Panc1 (cell line): ENCODE results near the gene SIGLEC5. TPM values are rescaled to one million over a fixed set of nuclear protein-coding genes. Genes with fewer than 3 reads are reported as not detected.

ENCODE experiments used
- ATAC-seq: fragments of 200-7000 bp; cut with Tn5 transposase; 2 replicates; pipeline ENCODE4 v1.9.1; 2020; ENCODE audit warnings: mild to moderate bottlenecking, moderate library complexity
- BruUV-seq: library from RNA; stranded (reverse); fragments of 400-500 nt; replicated peaks from 2 replicates; lab custom pipeline; 2021; lab: Mats Ljungman, UMichigan
- CTCF ChIA-PET: fragments of 300-600 bp; sonication (Branson Sonifier 250); formaldehyde crosslinking; loops from one replicate; lab custom pipeline; 2022; ENCODE audit warnings: antibody characterized with exemption; lab: Charles Lee
- POLR2A ChIA-PET: fragments of 300-600 bp; sonication (Branson Sonifier 250); formaldehyde crosslinking; loops from one replicate; lab custom pipeline; 2022; ENCODE audit warnings: antibody characterized with exemption; lab: Charles Lee
- DNase-seq: peaks from one replicate; pipeline ENCODE4 v3.0.0-alpha.2; 2010; ENCODE audit warnings: low read depth, low spot score
- H3K27ac ChIP-seq: 2 replicates; pipeline ENCODE4 v1.5.1; 2011; ENCODE audit warnings: mild to moderate bottlenecking, low read length, inconsistent platforms
- H3K27me3 ChIP-seq: fragments of 200-500 bp; sonication (Bioruptor generic); 2 replicates; pipeline ENCODE4 v1.6.0; 2014; ENCODE audit warnings: low read length, inconsistent platforms; ENCODE audit not compliant: control insufficient read depth, insufficient read depth
- H3K36me3 ChIP-seq: fragments of 200-500 bp; sonication (Bioruptor generic); 2 replicates; pipeline ENCODE4 v1.5.1; 2014; ENCODE audit warnings: inconsistent platforms, mild to moderate bottlenecking, low read length, moderate library complexity; ENCODE audit not compliant: control insufficient read depth, insufficient read depth
- H3K4me1 ChIP-seq: 2 replicates; pipeline ENCODE4 v1.5.1; 2011; ENCODE audit warnings: inconsistent platforms, mild to moderate bottlenecking, low read length, moderate library complexity; ENCODE audit not compliant: control insufficient read depth, insufficient read depth
- H3K4me3 ChIP-seq, 2 experiments: 2 replicates each; pipeline ENCODE4 v1.5.1; 2011 to 2012; ENCODE audit warnings: low read depth in 2 of 2, low read length in 2 of 2, mild to moderate bottlenecking in 2 of 2, inconsistent platforms in 1 of 2, moderate library complexity in 1 of 2
- H3K9me3 ChIP-seq: fragments of 200-500 bp; sonication (Bioruptor generic); 2 replicates; pipeline ENCODE4 v1.5.1; 2014; ENCODE audit warnings: low read depth, mild to moderate bottlenecking, inconsistent platforms, low read length, moderate library complexity; ENCODE audit not compliant: control insufficient read depth, insufficient read depth
- CTCF ChIP-seq: fragments of 450-650 bp; IDR thresholded peaks from 2 replicates; pipeline ENCODE4 v1.5.1; 2017; ENCODE audit warnings: mild to moderate bottlenecking
- POLR2AphosphoS5 ChIP-seq: IDR thresholded peaks from 2 replicates; pipeline ENCODE4 v1.6.1; 2012; ENCODE audit warnings: mild to moderate bottlenecking, low read depth, low read length, moderate library complexity
- SIN3A ChIP-seq: IDR thresholded peaks from 2 replicates; pipeline ENCODE4 v1.6.1; 2012; ENCODE audit warnings: low read depth, mild to moderate bottlenecking, low read length, moderate library complexity, borderline replicate concordance; ENCODE audit not compliant: insufficient read depth
- TCF7L2 ChIP-seq: IDR thresholded peaks from 2 replicates; pipeline ENCODE4 v1.6.1; 2011; ENCODE audit warnings: mild to moderate bottlenecking, low read depth, low read length, inconsistent platforms
- in situ Hi-C: cut with HindIII; loops from 2 replicates; pipeline ENCODE4 v1.10.0; 2016; ENCODE audit warnings: low sequenced_read_pairs, low pct_unique_long_range_greater_than_20kb
- intact Hi-C: fragments of 100-400 bp; cut with micrococcal nuclease; formaldehyde crosslinking; loops from one replicate; pipeline ENCODE4 v1.10.0; 2022; ENCODE audit not compliant: unreplicated experiment
- total RNA-seq: library from RNA; stranded (reverse); gene quantifications from one replicate; pipeline ENCODE4 v1.2.1, GENCODE V29; 2021; ENCODE audit not compliant: unreplicated experiment
- TF ChIP-seq, protein P1 (sequence below), 2 experiments: IDR thresholded peaks; 2 replicates each; pipeline ENCODE4 v1.6.1; 2011 to 2012; ENCODE audit warnings: low read depth in 2 of 2, control low read depth in 1 of 2, low read length in 1 of 2, mild to moderate bottlenecking in 1 of 2, moderate library complexity in 1 of 2; ENCODE audit not compliant: insufficient read depth in 1 of 2

Gene SIGLEC5
- total RNA-seq, 1 experiment from 2014 or later: not detected

DNA sequence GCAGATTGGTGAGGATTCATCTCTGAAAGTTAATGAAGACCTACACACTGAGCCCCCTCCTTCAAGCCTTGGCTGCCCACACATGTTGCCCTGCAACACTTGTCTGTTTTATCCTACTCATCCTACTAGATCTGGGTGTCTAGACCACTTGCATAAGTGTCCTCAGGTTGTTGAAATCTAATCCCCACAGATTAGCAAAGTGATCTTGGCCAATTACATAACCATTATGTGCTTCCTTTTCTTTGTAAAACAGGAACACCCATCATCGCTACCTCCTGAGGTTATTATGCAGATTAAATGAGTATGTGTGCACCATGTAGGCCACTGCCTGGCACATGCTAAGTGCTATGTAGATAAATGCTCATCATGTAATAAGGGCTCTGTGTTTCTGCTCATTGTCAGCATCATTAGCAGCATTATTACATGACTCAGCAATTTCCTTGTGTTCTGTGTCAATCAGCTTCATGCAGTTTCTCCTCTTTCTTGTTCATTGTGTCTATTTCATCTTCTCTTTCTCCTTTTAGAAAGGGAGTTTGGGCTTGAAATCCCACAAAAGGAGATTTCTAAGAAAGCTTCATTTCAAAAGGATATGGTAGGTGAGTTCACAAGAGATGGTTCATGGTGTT is 44.0 kb downstream of the SIGLEC5 start:
- H3K4me1 ChIP-seq: no peaks in the 10 kb centered on the region
- no peak for TF ChIP-seq TCF7L2
- TF ChIP-seq CTCF: no peak
- TF ChIP-seq POLR2AphosphoS5: no peak
- TF ChIP-seq SIN3A: no peak
- TF ChIP-seq, protein P1, sequence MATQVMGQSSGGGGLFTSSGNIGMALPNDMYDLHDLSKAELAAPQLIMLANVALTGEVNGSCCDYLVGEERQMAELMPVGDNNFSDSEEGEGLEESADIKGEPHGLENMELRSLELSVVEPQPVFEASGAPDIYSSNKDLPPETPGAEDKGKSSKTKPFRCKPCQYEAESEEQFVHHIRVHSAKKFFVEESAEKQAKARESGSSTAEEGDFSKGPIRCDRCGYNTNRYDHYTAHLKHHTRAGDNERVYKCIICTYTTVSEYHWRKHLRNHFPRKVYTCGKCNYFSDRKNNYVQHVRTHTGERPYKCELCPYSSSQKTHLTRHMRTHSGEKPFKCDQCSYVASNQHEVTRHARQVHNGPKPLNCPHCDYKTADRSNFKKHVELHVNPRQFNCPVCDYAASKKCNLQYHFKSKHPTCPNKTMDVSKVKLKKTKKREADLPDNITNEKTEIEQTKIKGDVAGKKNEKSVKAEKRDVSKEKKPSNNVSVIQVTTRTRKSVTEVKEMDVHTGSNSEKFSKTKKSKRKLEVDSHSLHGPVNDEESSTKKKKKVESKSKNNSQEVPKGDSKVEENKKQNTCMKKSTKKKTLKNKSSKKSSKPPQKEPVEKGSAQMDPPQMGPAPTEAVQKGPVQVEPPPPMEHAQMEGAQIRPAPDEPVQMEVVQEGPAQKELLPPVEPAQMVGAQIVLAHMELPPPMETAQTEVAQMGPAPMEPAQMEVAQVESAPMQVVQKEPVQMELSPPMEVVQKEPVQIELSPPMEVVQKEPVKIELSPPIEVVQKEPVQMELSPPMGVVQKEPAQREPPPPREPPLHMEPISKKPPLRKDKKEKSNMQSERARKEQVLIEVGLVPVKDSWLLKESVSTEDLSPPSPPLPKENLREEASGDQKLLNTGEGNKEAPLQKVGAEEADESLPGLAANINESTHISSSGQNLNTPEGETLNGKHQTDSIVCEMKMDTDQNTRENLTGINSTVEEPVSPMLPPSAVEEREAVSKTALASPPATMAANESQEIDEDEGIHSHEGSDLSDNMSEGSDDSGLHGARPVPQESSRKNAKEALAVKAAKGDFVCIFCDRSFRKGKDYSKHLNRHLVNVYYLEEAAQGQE (IDR thresholded peaks at IDR 0.05; ENCODE audit: insufficient read depth in 1 of 2, low read depth in 2 of 2, low read length in 1 of 2): no peak
- H3K9me3 ChIP-seq: peaks cover 33% of the 10 kb centered on the region
- CTCF ChIA-PET: no interaction called here
- BruUV-seq: no TSS peak
- H3K4me3 ChIP-seq: no peak overlapping the region
- no peaks in the 10 kb centered on the region; the same call in 1 of the 2 replicates for H3K36me3 ChIP-seq
- no peaks in the 10 kb centered on the region for H3K27me3 ChIP-seq
- POLR2A ChIA-PET: no interaction called here
- H3K27ac ChIP-seq: no peak overlapping the region
- intact Hi-C loops (no loop called here), in situ Hi-C loops (no loop called here)
- DNase-seq (no peak), ATAC-seq (no peak)

GRCh38 chr19:51576850-51577249 is 53.4 kb downstream of the SIGLEC5 start:
- Histone ChIP-seq H3K27me3 (no peaks in the 10 kb centered on the region), H3K27ac (no peak overlapping the region), H3K36me3 (no peaks in the 10 kb centered on the region; the same call in 1 of the 2 replicates), H3K4me1 (no peaks in the 10 kb centered on the region), H3K9me3 (no peaks in the 10 kb centered on the region), H3K4me3 (no peak overlapping the region)
- intact Hi-C loops: no loop called here
- ATAC-seq (no peak), DNase-seq (no peak)
- no peak for TF ChIP-seq CTCF
- TF ChIP-seq TCF7L2: no peak
- no peak for TF ChIP-seq POLR2AphosphoS5
- TF ChIP-seq SIN3A: no peak
- TF ChIP-seq, protein P1 (IDR thresholded peaks at IDR 0.05; ENCODE audit: insufficient read depth in 1 of 2, low read depth in 2 of 2, low read length in 1 of 2): no peak
- in situ Hi-C loops: no loop called here
- POLR2A ChIA-PET: no interaction called here
- no TSS peak for BruUV-seq
- CTCF ChIA-PET: no interaction called here
